Measurements from ENCODE around the gene ATRIP. TPM values are rescaled to one million over a fixed set of nuclear protein-coding genes. Genes with fewer than 3 reads are reported as not detected.

Gene ATRIP
- polyA plus RNA-seq, 1 of the 3 experiments (the other 2 are of a cell fraction): 5.6 TPM

- CTCF ChIA-PET: interaction anchor here (14.1 to 15.6 kb wide), 2 partner anchors 18 to 21 kb away, joined by 156 to 399 read pairs; partner anchors contain the start of gene PLXNB1
- POLR2A ChIA-PET: interaction anchor here (0.6 kb wide), 1 partner anchor 128 kb away, joined by 4 read pairs; no protein-coding TSS in a partner anchor
Measured at GRCh38 chr3:48413611-48414010, 32.9 kb upstream of the ATRIP start.

GRCh38 chr3:48414376-48415250, 31.9 kb upstream of the ATRIP start:
- H3K9me2 ChIP-seq: no peaks in the 10 kb centered on the region
- POLR2A ChIA-PET: interaction anchor here (0.5 to 1.0 kb wide), 2 partner anchors 14 to 63 kb away, joined by 3 to 4 read pairs; no protein-coding TSS in a partner anchor

More at GRCh38 chr3:48413611-48414010, 32.9 kb upstream of the ATRIP start:
- Histone ChIP-seq H3K27ac (ENCODE audit: low read depth in 2 of 2, low read length in 1 of 2) (no peak overlapping the region), H3K79me2 (ENCODE audit: insufficient read depth) (no peaks in the 10 kb centered on the region), H3K9ac (no peak overlapping the region), H4K20me1 (ENCODE audit: insufficient read depth) (no peaks in the 10 kb centered on the region), H3K4me3 (ENCODE audit: low read depth in 2 of 2, low read length in 1 of 2) (no peak overlapping the region), H3K9me3 (no peaks in the 10 kb centered on the region), H3K27me3 (ENCODE audit: insufficient read depth) (no peaks in the 10 kb centered on the region), H3K36me3 (replicated peaks in 1 of 2; ENCODE audit: control insufficient read depth in 1 of 2, insufficient read depth in 2 of 2, low read length in 1 of 2) (peaks cover 0 to 83% of the 10 kb centered on the region in 2 experiments), H2AFZ (ENCODE audit: low read depth) (no peak overlapping the region), H3F3A (replicated peaks; ENCODE audit: insufficient read depth) (no peaks in the 10 kb centered on the region), H3K4me1 (ENCODE audit: control insufficient read depth in 1 of 2, insufficient read depth in 2 of 2, low read depth in 1 of 2, low read length in 1 of 2) (no peaks in the 10 kb centered on the region), H3K4me2 (no peak overlapping the region), H3K9me2 (no peaks in the 10 kb centered on the region)
- no peak for TF ChIP-seq EZH2phosphoT487 (IDR thresholded peaks at IDR 0.05; ENCODE audit: borderline replicate concordance, low read depth)
- no peak for TF ChIP-seq POLR2AphosphoS5 (IDR thresholded peaks at IDR 0.05; ENCODE audit: low read depth, low read length)
- TF ChIP-seq FOSL2 (IDR thresholded peaks at IDR 0.05; ENCODE audit: borderline replicate concordance, low read depth): no peak
- no peak for TF ChIP-seq GATA2 (CRISPR knock-in tag; IDR thresholded peaks at IDR 0.05)
- no peak for TF ChIP-seq SMC3 (IDR thresholded peaks at IDR 0.05; ENCODE audit: low read depth, low read length)
- no peak for TF ChIP-seq RAD21 (IDR thresholded peaks at IDR 0.05; ENCODE audit: low read length)
- TF ChIP-seq RXRA (IDR thresholded peaks at IDR 0.05; ENCODE audit: borderline replicate concordance, low read depth): no peak
- TF ChIP-seq MAX (IDR thresholded peaks at IDR 0.05; ENCODE audit: low read depth): no peak
- no peak for TF ChIP-seq YY1 (IDR thresholded peaks at IDR 0.05; ENCODE audit: low read depth)
- no peak for TF ChIP-seq RCOR1 (IDR thresholded peaks at IDR 0.05; ENCODE audit: low read length)
- no peak for TF ChIP-seq ZBTB33 (IDR thresholded peaks at IDR 0.05; ENCODE audit: borderline replicate concordance, low read depth)
- TF ChIP-seq ELF1 (IDR thresholded peaks at IDR 0.05): no peak
- TF ChIP-seq MXI1 (IDR thresholded peaks at IDR 0.05; ENCODE audit: low read depth, low read length): no peak
- WGBS (ENCODE audit: low lambda C conversion rate): 89% methylated on average over 4 of the region's 14 CpGs
- DNase-seq: no peak

More at GRCh38 chr3:48414376-48415250, 31.9 kb upstream of the ATRIP start:
- H3K9me3 ChIP-seq: no peaks in the 10 kb centered on the region
- no peak overlapping the region for H3K4me2 ChIP-seq
- no peak overlapping the region for H3K27ac ChIP-seq (ENCODE audit: low read depth in 2 of 2, low read length in 1 of 2)
- H2AFZ ChIP-seq (ENCODE audit: low read depth): no peak overlapping the region
- no peaks in the 10 kb centered on the region for H3K79me2 ChIP-seq (ENCODE audit: insufficient read depth)
- TF ChIP-seq USF1 (IDR thresholded peaks at IDR 0.05; ENCODE audit: borderline replicate concordance, low read depth) (no peak), ELF1 (IDR thresholded peaks at IDR 0.05) (no peak), MAX (IDR thresholded peaks at IDR 0.05; ENCODE audit: low read depth) (no peak), IRF3 (IDR thresholded peaks at IDR 0.05; ENCODE audit: low read depth, low read length) (no peak), YY1 (IDR thresholded peaks at IDR 0.05; ENCODE audit: low read depth) (no peak), FOXJ3 (CRISPR knock-in tag; IDR thresholded peaks at IDR 0.05) (no peak), TCF12 (IDR thresholded peaks at IDR 0.05) (no peak), RAD21 (IDR thresholded peaks at IDR 0.05; ENCODE audit: low read length) (no peak), NRF1 (IDR thresholded peaks at IDR 0.05; ENCODE audit: low read depth, low read length) (no peak)
- CTCF ChIA-PET: interaction anchor here (1.2 to 14.1 kb wide), 4 partner anchors 12 to 32 kb away, joined by 3 to 156 read pairs (median 8); partner anchors contain the start of gene ATRIP
- no peak overlapping the region for H3K9ac ChIP-seq
- no peaks in the 10 kb centered on the region for H3F3A ChIP-seq (replicated peaks; ENCODE audit: insufficient read depth)
- H3K4me1 ChIP-seq (ENCODE audit: control insufficient read depth in 1 of 2, insufficient read depth in 2 of 2, low read depth in 1 of 2, low read length in 1 of 2): no peaks in the 10 kb centered on the region; a peak in 1 of 4 replicates
- H3K4me3 ChIP-seq (ENCODE audit: low read depth in 2 of 2, low read length in 1 of 2): no peak overlapping the region
- WGBS (ENCODE audit: low lambda C conversion rate): 92% methylated on average over 12 of the region's 25 CpGs
- peaks cover 0 to 82% of the 10 kb centered on the region in 2 experiments for H3K36me3 ChIP-seq (replicated peaks in 1 of 2; ENCODE audit: control insufficient read depth in 1 of 2, insufficient read depth in 2 of 2, low read length in 1 of 2)
- DNase-seq: no peak
- H4K20me1 ChIP-seq (ENCODE audit: insufficient read depth): no peaks in the 10 kb centered on the region
- H3K27me3 ChIP-seq (ENCODE audit: insufficient read depth): no peaks in the 10 kb centered on the region
